GM19035 (cell line): ENCODE data around the gene KCNIP4.
A peak's percentile ranks its signal among the peaks of the same experiment; 100 is the strongest.
"Not testable (repeated sequence)": the region's sequence is repeated elsewhere in the genome, so short reads cannot be mapped to it uniquely, and the experiment has no call there.

Experiments used
- ATAC-seq: cut with Tn5 transposase; IDR thresholded peaks from one replicate; pipeline ENCODE4 v1.9.1; 2021; ENCODE audit not compliant: unreplicated experiment

The KCNIP4 gene

DNA sequence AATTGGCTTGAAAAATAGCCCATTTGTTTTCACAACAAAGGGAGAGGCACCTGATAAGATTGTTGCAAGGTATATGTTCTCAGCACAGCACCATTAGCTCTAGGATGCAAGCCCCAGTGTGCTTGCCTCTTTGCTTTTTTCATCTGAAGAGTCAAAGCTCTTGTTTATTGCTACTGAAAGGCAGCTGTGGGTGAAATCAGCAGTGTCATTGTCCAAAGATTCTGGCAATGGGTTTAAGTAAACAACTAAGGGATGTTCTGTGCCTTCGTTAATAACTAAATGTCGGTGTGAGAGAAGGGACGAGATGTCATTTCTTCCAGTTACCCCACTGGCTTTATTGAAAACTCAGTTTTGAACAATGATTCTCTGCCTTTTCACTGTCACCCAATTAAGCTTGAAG lies 567.7 kb downstream of the KCNIP4 start:
- ATAC-seq, result no peak

DNA sequence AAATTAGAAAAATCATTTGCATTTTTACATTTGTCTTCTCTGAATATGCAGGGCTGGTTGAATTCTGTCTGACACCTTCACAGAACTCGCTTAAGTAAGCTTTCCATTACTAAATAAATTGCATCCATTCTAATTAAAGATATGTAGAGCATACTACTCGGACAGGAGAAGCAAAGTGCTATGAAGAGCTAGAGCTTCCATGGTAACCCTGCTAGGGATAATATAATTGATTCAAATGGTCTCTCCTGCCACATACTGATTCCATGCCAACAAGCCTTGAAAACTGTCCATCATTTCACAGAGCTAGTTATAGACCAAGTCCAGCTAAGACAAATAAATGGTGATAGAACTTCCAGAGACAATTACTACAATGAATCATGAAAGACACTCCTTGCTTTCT lies 571.5 kb downstream of the KCNIP4 start:
- ATAC-seq, result no peak

DNA sequence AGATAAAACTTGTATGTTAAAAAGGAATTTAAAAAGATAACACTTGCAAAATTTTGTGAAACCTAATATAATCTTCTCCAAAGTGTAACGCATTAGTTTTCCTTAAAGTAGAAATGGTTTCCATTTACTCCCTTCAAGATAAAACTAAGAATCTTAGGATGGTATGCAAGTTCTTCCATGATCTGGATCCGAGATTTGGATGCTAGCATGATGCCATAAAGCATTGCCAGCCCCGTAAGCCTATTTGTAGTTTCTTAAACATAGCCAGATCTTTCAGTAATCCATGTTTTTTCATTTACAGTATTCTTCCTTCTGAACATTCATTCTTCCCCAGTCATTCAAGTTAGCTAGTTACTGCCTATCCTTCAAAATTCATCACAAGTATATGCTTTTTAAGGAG lies 572.4 kb downstream of the KCNIP4 start:
- no peak for ATAC-seq

DNA sequence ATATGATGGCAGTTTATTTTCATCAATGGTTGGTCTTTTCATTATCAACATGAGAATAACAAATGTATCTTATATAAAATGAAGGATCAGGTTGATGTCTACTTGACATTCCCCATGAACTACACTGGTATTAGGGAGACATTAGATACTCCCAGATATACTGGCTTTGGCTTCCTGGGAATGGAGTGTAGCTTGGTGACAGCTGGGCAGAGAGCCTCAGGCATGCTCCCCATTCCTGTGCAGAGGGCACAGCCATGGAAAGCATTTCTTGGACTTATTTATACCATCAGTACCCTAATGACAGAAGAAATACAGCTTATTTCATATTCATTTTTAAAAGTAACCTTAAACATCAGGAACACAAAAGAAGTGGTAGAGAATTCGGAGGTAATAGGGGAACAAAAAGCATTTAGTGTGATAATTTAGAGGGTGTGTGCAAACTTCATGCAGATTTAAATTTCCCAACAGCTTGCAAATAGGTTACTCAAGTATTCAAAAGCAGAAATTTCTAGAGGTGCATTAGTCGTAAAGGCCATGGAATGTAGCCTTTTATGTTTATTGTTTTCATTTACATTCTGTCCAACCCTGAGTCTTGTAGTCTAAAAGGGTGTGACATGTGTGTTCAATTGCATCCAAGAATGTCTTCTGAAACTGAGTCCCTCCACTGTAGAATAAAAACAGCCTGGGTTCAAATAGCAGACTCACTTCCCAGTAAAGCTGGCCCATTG lies 573.8 kb downstream of the KCNIP4 start:
- no peak for ATAC-seq

DNA sequence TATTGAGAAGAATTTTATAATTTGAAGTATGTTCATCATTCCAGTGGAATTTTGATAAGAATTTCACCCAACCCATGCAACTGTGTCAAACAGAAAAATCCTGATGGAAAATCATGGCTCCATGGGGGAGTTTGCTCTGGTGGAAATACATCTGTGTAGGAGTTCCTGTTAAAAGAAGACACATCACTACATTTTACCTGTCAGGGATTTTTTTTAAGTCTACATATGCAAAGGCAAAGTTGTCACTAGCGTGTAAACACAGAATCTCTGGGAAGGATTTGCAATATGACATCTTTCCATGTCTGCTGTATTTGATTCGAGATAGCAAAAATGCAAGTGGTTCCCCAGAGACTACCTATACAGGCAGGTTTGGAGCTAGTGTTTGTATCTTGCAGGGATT lies 581.0 kb downstream of the KCNIP4 start:
- no peak for ATAC-seq

DNA sequence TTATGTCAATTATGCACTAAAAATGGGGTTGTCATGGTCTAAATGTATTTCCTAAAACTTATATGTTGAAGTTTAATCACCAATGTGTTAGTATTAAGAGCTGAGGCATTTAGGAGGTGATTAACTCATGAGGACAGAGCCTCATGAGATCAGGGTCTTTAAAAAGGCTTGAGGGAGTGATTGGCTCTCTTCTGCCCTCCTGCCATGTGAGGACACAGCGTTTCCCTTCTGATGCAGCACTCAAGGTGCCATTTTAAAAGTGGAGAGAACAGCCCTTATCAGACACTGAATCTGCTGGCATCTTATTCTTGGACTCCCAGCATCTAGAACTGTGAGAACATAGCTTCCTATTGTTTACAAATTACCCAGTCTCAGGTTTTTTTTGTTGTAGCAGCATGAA lies 581.7 kb downstream of the KCNIP4 start:
- no peak for ATAC-seq

DNA sequence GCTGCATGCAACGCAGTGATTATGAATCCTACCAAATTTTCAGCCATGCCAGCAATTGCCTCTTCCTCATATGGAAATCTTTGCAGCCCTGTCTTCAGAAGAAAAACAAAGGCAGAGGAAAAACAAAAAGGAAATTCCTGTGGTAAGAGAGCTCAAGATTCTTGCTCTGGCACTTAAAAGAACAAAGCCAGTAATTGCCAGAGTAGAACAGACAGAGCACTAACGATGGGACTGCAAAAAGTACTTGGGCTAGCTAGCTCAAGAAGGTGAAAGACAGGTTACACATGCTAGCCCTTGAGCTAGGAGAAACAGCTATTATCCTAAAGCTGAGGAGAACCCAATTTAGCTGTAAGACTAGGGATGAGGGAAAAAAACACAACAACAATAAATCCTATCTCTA lies 582.3 kb downstream of the KCNIP4 start:
- no peak for ATAC-seq

DNA sequence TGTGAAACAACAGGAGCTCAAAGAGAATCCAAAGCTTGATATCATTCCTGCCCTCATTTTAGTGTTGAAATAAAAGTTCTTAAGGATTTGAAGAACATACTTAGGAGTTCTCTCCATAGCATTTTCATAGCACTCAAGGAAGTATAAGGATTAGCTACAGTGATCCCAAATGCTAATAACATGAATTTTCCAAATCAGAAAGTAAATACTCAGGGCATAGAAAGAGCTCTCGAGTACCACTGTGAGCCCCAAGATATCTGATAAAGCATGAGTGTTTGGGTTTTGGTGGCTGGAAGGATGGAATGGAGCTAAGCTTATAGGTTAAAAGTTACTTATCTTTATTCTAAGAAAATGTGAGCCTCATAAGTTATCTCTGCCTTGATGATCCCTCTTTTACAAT lies 584.9 kb downstream of the KCNIP4 start:
- ATAC-seq, result no peak

DNA sequence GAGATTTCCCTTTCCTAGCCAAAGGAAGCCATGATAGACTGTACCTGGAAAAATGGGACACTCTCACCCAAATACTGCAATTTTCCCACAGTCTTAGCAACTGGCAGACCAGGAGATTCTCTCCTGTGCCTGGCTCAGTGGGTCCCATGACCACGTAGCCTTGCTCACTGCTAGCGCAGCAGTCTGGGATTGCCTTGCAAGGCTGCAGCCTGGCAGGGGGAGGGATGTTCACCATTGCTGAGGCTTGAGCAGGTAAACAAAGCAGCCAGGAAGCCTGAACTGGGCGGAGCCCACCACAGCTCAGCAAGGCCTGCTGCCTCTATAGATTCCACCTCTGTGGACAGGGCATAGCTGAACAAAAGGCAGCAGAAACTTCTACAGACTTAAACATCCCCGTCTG lies 596.2 kb downstream of the KCNIP4 start:
- ATAC-seq, result not testable (repeated sequence)

DNA sequence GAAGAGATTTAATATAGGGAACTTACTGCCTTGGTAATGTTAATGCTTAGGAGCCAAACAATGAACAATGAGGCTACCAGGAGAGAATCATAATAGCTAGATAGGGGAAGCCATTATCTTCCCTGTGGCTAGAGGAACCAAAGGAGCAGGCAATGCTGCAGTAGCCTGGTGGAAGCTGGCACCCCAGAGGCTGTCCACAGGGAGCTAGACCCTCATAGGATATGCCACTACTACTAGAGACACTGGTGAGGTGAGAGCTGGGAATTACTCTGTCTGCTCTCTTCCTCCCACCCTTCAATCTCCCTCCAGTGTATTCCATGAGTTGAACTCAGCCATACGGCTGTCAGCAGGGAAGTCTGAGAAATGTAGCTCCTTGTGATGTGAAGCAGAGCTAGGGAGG lies 601.4 kb downstream of the KCNIP4 start:
- ATAC-seq, result no peak

DNA sequence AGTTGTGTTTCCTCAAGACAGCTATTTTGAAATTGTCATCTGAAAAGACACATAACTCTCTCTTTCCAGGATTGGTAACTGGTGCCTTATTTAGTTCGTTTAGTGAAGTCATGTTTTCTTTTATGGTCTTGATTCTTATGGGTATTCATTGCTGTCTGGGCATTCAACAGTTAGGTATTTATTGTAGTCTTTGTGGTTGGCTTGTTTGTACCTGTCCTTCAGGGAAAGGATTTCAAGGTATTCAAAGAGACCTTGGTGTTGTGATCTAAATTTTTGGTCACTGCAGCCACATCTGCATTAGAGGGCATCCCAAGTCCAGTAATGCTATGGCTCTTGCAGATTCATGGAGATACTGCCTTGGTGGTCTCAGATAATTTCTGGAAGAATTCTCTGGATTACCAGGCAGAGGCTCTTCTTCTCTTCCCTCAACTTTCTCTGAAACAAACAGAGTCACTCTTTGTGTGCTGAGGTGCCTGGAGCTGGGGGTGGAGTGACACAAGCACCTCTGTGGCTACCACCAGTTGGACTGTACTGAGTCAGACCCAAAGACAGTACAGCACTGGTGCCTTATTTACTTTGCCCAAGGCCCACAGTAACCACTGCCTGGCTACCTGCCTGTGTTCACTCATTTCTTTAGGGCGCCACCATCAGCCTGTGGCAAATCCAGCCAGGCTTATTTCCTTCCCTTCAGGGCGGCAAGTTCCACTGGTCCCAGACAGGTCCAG lies 620.4 kb downstream of the KCNIP4 start:
- ATAC-seq, result no peak

DNA sequence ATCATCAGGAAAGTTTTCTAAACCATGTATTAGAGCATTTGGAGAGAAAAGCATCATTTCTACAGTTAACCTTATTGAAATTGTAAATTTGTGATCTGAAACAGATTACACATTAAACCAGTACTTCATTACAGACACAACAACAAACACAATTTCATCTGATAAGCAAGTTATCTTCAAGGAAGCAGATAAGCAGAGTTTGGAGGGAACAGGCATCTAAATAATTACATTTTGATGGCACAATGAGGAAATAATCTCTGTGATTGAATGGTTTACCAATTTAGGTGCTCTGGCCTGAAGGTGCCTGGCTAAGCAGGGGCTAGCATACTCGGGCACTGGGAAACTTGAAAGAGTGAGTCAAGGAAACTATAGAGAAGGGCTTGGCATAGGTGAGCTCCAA lies 628.5 kb downstream of the KCNIP4 start:
- ATAC-seq, result no peak

DNA sequence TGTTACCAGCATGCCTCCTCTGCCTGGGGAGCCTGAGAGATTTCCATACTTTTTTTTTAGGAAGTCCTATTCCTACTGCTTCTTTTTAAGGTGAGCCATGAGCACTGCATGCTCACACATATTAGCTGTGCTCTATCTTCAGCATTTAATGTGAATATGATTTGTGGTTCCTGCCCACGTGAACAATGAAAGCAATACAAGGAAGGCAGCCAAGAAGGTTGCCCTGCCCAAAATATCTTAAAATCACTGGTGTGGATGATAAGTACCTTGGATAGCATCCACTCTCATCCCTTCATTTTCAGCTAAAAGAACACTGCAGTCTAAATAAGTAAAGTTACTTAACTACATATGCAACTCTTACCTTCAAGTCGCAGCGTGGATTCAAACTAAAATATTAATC lies 640.9 kb downstream of the KCNIP4 start:
- no peak for ATAC-seq

DNA sequence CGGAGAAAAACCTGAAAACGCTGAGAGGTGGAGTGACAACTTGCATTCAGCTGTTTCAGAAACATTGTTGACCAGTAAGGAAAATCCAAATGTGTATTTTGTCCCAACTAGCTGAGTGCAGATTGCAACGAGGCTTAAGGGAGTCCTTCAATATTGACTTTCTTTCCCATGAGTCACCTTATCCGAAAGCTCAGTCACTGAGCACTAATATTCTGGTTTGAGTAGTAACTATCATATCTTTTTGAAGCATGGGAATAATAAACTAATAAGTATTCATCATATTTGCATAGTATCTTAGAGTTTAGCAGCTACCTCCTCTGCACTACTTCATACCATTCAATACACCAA lies 644.1 kb downstream of the KCNIP4 start:
- ATAC-seq, result no peak

DNA sequence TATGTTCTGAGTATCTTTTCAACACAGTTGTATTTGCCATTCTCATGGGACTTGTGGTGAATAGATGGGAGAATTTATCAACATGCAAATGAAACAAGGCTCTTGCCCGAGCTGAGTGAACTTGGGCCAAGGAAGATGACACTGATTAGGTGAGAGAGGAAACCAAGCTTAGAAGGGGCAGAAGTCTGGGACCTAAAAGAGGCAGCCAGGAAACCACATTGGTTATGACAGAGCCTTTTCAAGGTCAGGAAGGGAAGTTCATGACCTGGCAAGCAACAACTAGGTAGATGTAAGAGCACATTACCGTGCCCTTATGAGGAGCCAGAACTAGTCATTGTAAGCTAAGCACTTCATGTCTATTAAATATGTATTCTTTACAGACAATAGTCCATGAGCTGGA lies 658.0 kb downstream of the KCNIP4 start:
- peak; percentile 64 for ATAC-seq

DNA sequence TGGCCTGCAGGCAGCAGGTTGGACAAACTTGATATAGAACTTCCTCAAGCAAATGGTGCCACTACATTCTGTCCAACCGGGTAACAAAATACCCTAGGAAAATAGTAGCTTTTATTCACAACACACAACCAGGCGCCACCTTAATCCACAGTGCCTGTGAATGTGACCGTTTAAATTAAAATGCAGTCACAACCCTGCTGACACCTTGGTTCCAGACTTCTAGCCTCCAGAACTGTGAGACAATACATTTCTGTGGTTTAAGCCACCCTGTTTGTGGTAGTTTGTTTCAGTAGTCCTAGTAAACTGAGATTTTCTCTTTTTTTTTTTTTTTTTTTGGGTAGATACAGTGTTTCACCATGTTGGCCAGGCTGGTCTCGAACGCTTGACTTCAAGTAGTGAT lies 672.5 kb downstream of the KCNIP4 start:
- ATAC-seq, result no peak

DNA sequence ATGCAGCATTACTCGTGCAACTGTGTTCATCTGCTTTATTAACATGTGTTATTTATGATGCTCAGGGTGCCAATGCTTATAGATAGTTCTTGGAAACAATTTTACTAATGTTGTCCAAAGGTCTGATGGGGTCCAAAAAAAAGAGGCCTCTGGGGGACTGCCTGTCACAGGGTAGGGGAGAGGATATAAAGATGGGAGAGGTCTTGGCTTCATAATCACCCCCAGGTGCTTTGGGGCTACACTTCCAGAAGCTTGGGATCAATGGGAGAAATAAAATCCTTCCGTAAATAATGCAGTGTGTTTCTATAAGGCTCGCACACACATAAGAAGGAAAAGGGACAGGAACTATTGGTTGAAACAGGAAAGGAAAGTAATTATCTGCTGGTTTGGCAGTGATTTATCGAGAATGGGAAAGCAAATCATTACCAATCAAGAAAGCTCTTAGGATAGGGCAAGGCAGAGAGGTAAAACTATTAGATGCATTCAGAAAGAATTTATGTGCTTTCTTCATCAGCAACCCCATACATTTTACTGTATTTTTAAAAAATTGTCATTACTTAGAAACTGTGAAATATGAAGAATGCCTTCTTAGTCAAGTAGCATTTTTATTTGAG lies 677.0 kb downstream of the KCNIP4 start:
- ATAC-seq, result no peak

DNA sequence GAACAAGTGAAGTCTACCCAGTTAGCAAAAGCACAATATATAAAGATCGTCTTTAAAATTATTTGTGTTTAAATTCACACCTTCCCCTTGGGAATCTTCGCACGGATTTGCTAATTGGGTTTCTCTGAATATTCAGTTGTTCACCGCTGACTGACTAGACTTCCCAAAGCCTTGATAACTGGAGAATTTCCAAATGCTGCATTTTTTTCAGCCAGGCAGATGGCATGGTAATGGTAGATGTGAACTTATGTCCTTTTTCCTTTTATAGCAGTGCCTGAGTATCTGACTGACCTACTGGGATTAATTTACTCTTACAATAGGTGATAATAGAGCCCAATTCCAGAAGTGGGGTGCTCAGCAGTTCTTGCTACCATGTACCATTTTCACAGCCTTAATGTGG lies 700.2 kb downstream of the KCNIP4 start:
- ATAC-seq, result no peak

DNA sequence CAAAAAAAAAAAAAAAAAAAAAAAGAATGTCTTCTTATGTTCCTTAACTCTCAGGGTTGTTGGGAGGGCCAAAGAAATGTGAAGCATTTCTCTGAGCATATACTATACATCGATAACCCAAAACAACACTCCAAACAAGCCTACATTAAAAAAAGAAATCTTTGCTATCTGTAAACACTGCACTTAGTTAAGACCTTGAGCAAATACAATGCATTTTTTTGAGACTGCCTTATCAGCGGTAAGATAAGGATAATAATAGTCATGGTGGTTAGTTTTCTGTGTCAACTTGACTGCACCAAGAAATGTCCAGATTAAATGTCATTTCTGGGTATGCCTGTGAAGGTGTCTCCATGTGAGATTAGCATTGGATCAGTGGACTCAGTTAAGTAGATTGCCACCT lies 706.4 kb downstream of the KCNIP4 start:
- no peak for ATAC-seq

DNA sequence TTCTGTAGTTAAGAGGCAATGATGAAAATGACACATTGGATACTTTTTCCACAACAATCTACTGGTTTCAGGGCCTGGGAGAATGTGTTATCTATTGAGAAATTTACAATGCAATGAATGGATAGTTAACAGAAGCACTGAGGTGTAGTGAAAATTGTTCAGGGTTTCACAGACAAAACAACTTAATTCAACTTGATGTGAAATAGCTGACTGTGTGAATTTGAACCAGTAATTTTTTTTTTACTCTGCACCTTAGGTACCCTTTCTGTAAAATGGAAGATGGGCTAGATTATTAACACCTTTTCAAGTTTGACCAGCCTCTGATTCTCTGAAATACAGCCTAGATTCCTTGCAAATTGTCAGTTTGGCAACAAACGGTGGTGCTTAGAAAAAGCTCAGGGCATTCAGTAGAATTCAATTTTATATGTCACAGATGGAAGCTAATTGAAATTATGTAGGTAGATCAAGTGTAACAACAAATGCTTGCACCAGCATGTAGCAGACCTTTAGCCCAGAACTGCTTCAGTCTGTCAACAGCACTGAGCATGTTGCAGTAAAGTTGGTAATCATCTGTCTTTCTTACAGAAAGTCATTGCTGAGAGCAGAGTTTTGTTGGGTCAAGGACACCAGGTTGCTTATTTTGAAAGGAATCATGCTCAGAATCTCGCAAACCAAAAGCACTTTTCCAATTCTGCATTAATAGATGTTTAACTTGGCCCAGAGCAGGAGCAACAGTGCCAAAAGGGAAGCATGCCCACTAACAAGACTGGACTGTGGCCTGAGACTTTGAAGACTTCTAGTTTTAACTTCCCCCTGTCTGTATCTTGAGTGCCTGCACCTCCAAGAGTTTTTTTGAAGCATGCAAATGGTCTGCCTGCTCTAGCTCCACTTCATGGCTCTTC lies 721.7 kb downstream of the KCNIP4 start:
- no peak for ATAC-seq

DNA sequence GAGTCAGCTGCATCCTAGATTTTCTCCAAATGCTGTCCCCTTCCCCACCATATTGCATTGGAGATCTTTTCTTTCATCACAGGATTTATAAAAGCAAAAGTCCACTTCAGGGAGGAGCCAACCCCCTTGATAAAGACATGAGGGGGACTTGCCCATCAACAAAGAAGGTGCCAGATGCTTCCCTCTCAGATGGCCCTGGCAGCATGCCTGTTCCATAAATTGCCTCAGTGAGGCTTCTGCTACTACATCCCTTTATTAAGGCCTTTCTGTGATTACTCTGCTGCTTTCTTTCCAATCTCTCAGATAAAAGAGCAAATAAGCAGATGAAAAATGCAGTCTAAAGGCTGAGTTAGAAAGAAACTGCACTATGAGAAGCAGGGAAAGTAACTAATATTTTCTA lies 736.7 kb downstream of the KCNIP4 start:
- no peak for ATAC-seq
